Ishikawa (cell line): Measurements from ENCODE around the gene NRM.

Experiments
- CEBPB ChIP-seq: IDR thresholded peaks from 2 replicates; pipeline ENCODE4 v1.6.1; 2012
- CREB1 ChIP-seq: IDR thresholded peaks from 2 replicates; pipeline ENCODE4 v1.6.1; 2012; ENCODE audit warnings: low read depth
- EGR1 ChIP-seq: IDR thresholded peaks from 2 replicates; pipeline ENCODE4 v1.6.1; 2012
- EP300 ChIP-seq: IDR thresholded peaks from 2 replicates; pipeline ENCODE4 v1.6.1; 2012; ENCODE audit warnings: borderline replicate concordance
- FOXM1 ChIP-seq: IDR thresholded peaks from 2 replicates; pipeline ENCODE4 v1.6.1; 2012; ENCODE audit warnings: low read depth, borderline replicate concordance
- MAX ChIP-seq: IDR thresholded peaks from 2 replicates; pipeline ENCODE4 v1.6.1; 2012
- NFIC ChIP-seq: IDR thresholded peaks from 2 replicates; pipeline ENCODE4 v1.6.1; 2012
- RAD21 ChIP-seq: IDR thresholded peaks from 2 replicates; pipeline ENCODE4 v1.6.1; 2012; ENCODE audit warnings: low read depth
- REST ChIP-seq: IDR thresholded peaks from 2 replicates; pipeline ENCODE4 v1.6.1; 2012; ENCODE audit warnings: low read depth, mild to moderate bottlenecking
- TAF1 ChIP-seq: IDR thresholded peaks from 2 replicates; pipeline ENCODE4 v1.6.1; 2012; ENCODE audit warnings: low read depth, mild to moderate bottlenecking
- TCF12 ChIP-seq: IDR thresholded peaks from 2 replicates; pipeline ENCODE4 v1.6.1; 2012; ENCODE audit warnings: low read depth
- TEAD4 ChIP-seq: IDR thresholded peaks from 2 replicates; pipeline ENCODE4 v1.6.1; 2012
- USF1 ChIP-seq: IDR thresholded peaks from 2 replicates; pipeline ENCODE4 v1.6.1; 2012
- YY1 ChIP-seq: IDR thresholded peaks from 2 replicates; pipeline ENCODE4 v1.6.1; 2012; ENCODE audit warnings: low read depth
- ZBTB7A ChIP-seq: IDR thresholded peaks from 2 replicates; pipeline ENCODE4 v1.6.1; 2012; ENCODE audit warnings: low read depth

The NRM gene

GRCh38 chr6:30720738-30721197 lies 30.0 kb upstream of the NRM start:
- TF ChIP-seq MAX (peak; percentile 29; the same call in 1 of the 2 replicates), NFIC (no peak)

- TF ChIP-seq EGR1 (no peak), MAX (peak; percentile 75), CEBPB (peak; percentile 61; the same call in 1 of the 2 replicates), TEAD4 (peak; percentile 72), NFIC (no peak), USF1 (peak; percentile 86), EP300 (no peak; the same call in 1 of the 2 replicates), RAD21 (no peak), TAF1 (peak; percentile 98), ZBTB7A (0 out of 2 replicates have a peak, but pooled peaks have one; percentile 42), YY1 (peak; percentile 72), TCF12 (peak; percentile 43; the same call in 1 of the 2 replicates), CREB1 (peak; percentile 49; the same call in 1 of the 2 replicates), FOXM1 (no peak), REST (no peak)
These were observed 29.3 kb upstream of the NRM start, which contains the start of gene TUBB for GRCh38 chr6:30719791-30720737. TSS of gene TUBB (plus strand) at chr6:30720352. CDS start at chr6:30720507, 155 bp downstream.

GRCh38 chr6:30719356-30719755 lies 28.6 kb upstream of the NRM start:
- TF ChIP-seq YY1 (no peak), EGR1 (no peak), ZBTB7A (no peak), TEAD4 (no peak), FOXM1 (no peak), CREB1 (no peak), RAD21 (no peak), MAX (no peak), USF1 (no peak), TCF12 (no peak), NFIC (no peak), TAF1 (no peak), EP300 (no peak), CEBPB (no peak), REST (no peak)

GRCh38 chr6:30717129-30717844 lies 26.5 kb upstream of the NRM start, which contains the start of gene MDC1:
TSS of gene MDC1 (minus strand) at chr6:30717281. CDS start at chr6:30715175, 2,106 bp downstream.
- TF ChIP-seq RAD21 (peak; percentile 23; the same call in 1 of the 2 replicates), EP300 (peak; percentile 47; the same call in 1 of the 2 replicates), EGR1 (peak; percentile 49), TAF1 (peak; percentile 86), USF1 (peak; percentile 50; the same call in 1 of the 2 replicates), ZBTB7A (0 out of 2 replicates have a peak, but pooled peaks have one; percentile 54), CEBPB (0 out of 2 replicates have a peak, but pooled peaks have one; percentile 7), TEAD4 (peak; percentile 61), NFIC (peak; percentile 51), REST (0 out of 2 replicates have a peak, but pooled peaks have one; percentile 10), MAX (peak; percentile 86), TCF12 (peak; percentile 87), FOXM1 (peak; percentile 92), YY1 (peak; percentile 95), CREB1 (peak; percentile 56)
